Measurements from ENCODE around the gene PPRC1.

PPRC1 gene

DNA sequence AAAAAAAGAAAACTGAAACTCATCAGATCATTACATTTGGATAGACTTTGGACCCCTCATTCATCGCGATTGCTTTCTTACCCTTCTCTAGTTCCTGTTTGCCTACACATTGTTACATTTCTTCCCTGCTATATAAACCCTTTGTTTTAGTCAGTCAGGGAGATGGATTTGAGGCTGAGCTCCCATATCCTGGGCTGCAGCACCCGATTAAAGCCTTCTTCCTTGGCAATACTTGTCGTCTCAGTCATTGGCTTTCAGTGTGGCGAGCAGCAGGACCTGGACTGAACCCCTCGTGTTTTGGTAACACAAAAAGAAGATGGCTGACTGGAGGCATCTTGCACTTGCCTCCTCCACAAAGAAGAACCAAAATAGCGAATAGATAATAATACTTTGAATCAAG lies 59.1 kb downstream of the PPRC1 start:
- Histone ChIP-seq H3K36me3 (ENCODE audit: control insufficient read depth, insufficient read depth, low read length) (no peaks in the 10 kb centered on the region), H3K9ac (ENCODE audit: low read length) (no peak overlapping the region), H3K27me3 (ENCODE audit: control insufficient read depth, insufficient read depth, low read length) (no peaks in the 10 kb centered on the region), H3K4me1 (ENCODE audit: control insufficient read depth, insufficient read depth, low read length) (no peaks in the 10 kb centered on the region), H3K27ac (ENCODE audit: low read depth, low read length) (no peak overlapping the region), H3K4me3 (ENCODE audit: low read length) (no peak overlapping the region)

DNA sequence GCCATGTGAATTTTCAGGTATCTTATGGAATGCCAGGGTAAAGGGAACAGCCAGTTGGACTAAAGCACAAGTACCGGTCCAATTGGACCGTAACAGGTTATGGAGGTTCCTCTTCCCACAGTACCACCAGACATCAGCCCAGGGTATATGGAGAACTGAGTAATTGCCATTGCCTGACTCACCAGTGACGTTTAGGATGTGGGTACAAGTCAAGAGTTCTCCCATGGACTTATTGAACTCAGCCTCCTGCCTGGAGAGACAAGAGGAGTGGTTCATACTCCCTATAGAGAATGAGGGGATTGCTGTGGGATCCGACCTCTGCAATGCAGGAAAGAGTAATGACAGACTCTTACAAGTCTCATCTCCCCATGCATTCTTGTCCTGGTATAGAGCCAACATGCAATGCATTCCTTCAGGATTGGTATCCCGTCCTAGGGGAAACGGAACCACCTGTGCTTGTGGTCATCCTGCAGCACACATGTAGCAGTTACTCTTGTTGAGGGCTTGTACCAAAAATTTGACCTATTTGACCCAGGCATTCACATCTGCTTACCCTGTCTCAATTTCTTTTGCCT lies 62.5 kb downstream of the PPRC1 start:
- H3K36me3 ChIP-seq (ENCODE audit: control insufficient read depth, insufficient read depth, low read length), result no peaks in the 10 kb centered on the region
- H3K27ac ChIP-seq (ENCODE audit: low read depth, low read length), result no peak overlapping the region
- H3K4me3 ChIP-seq (ENCODE audit: low read length), result no peak overlapping the region
- no peaks in the 10 kb centered on the region for H3K27me3 ChIP-seq (ENCODE audit: control insufficient read depth, insufficient read depth, low read length)
- H3K9ac ChIP-seq (ENCODE audit: low read length), result no peak overlapping the region
- no peaks in the 10 kb centered on the region for H3K4me1 ChIP-seq (ENCODE audit: control insufficient read depth, insufficient read depth, low read length)

DNA sequence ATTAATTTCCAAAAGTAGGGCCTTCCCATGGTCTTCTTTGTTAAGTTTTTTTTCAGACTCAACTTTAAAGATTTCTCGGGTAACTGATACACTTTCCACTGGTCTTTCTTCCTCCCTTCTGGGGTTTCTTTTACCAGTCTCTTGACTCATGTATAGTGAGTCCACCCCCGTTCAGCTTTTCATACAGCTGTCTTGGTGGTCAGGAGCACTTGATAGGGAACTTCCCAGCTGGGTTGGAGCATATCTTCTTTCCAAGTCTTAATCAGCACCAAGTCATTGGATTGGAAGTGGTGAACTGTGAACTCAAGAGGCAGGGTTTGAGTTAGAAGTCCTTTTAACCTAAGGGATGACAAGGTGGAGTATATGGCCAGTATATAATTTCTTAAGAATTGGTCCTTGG lies 64.1 kb downstream of the PPRC1 start:
- no peak overlapping the region for H3K4me3 ChIP-seq (ENCODE audit: low read length)
- no peaks in the 10 kb centered on the region for H3K36me3 ChIP-seq (ENCODE audit: control insufficient read depth, insufficient read depth, low read length)
- no peak overlapping the region for H3K9ac ChIP-seq (ENCODE audit: low read length)
- H3K4me1 ChIP-seq (ENCODE audit: control insufficient read depth, insufficient read depth, low read length), result no peaks in the 10 kb centered on the region
- no peak overlapping the region for H3K27ac ChIP-seq (ENCODE audit: low read depth, low read length)
- H3K27me3 ChIP-seq (ENCODE audit: control insufficient read depth, insufficient read depth, low read length), result no peaks in the 10 kb centered on the region

DNA sequence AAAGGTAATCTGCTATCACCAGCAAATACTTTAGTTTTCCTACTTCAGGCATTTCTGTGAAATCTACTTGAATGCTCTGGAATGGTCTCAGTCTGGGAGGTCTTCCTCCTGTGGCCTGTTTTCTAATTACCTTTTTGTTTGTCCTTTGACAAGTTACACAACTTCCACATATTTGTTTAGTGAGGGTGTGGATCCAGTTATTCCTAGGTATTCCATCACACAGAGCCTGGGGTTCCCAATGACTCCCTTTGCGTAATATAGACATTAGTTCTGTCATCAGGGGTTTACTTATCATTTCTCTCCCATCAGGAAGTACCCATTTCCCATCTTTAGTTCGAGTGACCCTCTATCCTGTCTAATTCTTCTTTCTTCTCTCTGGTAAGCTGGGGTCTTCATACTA lies 65.2 kb downstream of the PPRC1 start:
- Histone ChIP-seq H3K4me3 (ENCODE audit: low read length) (no peak overlapping the region), H3K9ac (ENCODE audit: low read length) (no peak overlapping the region), H3K4me1 (ENCODE audit: control insufficient read depth, insufficient read depth, low read length) (no peaks in the 10 kb centered on the region), H3K27ac (ENCODE audit: low read depth, low read length) (no peak overlapping the region), H3K36me3 (ENCODE audit: control insufficient read depth, insufficient read depth, low read length) (no peaks in the 10 kb centered on the region), H3K27me3 (ENCODE audit: control insufficient read depth, insufficient read depth, low read length) (no peaks in the 10 kb centered on the region)

Data from rectal smooth muscle tissue (tissue), 1 donor.